Cardiac muscle cell (in vitro differentiated cells and primary cell): ENCODE results near the gene PNPLA7. TPM values are rescaled to one million over a fixed set of nuclear protein-coding genes. Genes with fewer than 3 reads are reported as not detected.
"Not testable (repeated sequence)": the region's sequence is repeated elsewhere in the genome, so short reads cannot be mapped to it uniquely, and the experiment has no call there.

ENCODE experiments used
- DNase-seq, 2 donors: peaks; one replicate each; pipeline versions ENCODE4 v3.0.0 to v3.0.0-alpha.2; 2010 to 2017; ENCODE audit warnings: low read depth in 1 of 2, low spot score in 1 of 2
- H3K27ac ChIP-seq: fragments of 200-600 bp; sonication (generic); 2 replicates; pipeline ENCODE4 v1.5.1; 2016
- H3K27me3 ChIP-seq: fragments of 200-600 bp; sonication (generic); 2 replicates; pipeline ENCODE4 v1.6.0; 2016; ENCODE audit warnings: control low read depth
- H3K36me3 ChIP-seq: fragments of 200-600 bp; sonication (generic); 2 replicates; pipeline ENCODE4 v1.5.1; 2016; ENCODE audit warnings: control low read depth
- H3K4me1 ChIP-seq: fragments of 200-600 bp; sonication (generic); 2 replicates; pipeline ENCODE4 v1.8.1; 2017; ENCODE audit warnings: low read depth, mild to moderate bottlenecking, mixed run types
- H3K4me3 ChIP-seq: fragments of 200-600 bp; sonication (generic); 2 replicates; pipeline ENCODE4 v1.5.1; 2016; ENCODE audit warnings: mild to moderate bottlenecking
- H3K9me3 ChIP-seq: fragments of 200-600 bp; sonication (generic); 2 replicates; pipeline ENCODE4 v1.5.1; 2017; ENCODE audit warnings: low read depth, mild to moderate bottlenecking, control low read depth
- CTCF ChIP-seq: IDR thresholded peaks from 2 replicates; pipeline ENCODE4 v1.5.1; 2012; ENCODE audit warnings: low read depth, mild to moderate bottlenecking, low read length
- polyA plus RNA-seq: library from polyadenylated mRNA; unstranded; fragments of >200 nt; fragmentation: Nextera tagmentation; extraction: Ambion mirVana; gene quantifications from 2 replicates; pipeline ENCODE4 v1.2.1, GENCODE V29; 2016
- total RNA-seq: library from RNA; depleted of rRNA; stranded (reverse); fragments of >200 nt; gene quantifications from 2 replicates; pipeline ENCODE4 v1.2.3, GENCODE V29; 2016

The PNPLA7 gene
- total and polyA plus RNA-seq, 2 experiments from 2014 or later = 1.4 to 3.6 TPM

- H3K4me3 ChIP-seq = no peak overlapping the region
- no peaks in the 10 kb centered on the region for H3K9me3 ChIP-seq
- peak overlapping the region; percentile 85 for H3K27ac ChIP-seq
- H3K36me3 ChIP-seq = peaks cover 12% of the 10 kb centered on the region
- no peak for DNase-seq
- H3K4me1 ChIP-seq = peaks cover 28% of the 10 kb centered on the region
- no peak for TF ChIP-seq CTCF
- no peaks in the 10 kb centered on the region for H3K27me3 ChIP-seq
These were observed 24.0 kb upstream of the PNPLA7 start for GRCh38 chr9:137574192-137574591.

- TF ChIP-seq CTCF = no peak
- Histone ChIP-seq H3K4me1 (peaks cover 4% of the 10 kb centered on the region), H3K27ac (no peak overlapping the region), H3K9me3 (no peaks in the 10 kb centered on the region), H3K36me3 (peaks cover 12% of the 10 kb centered on the region), H3K4me3 (no peak overlapping the region), H3K27me3 (no peaks in the 10 kb centered on the region)
- no peak for DNase-seq
These were observed 20.4 kb upstream of the PNPLA7 start for GRCh38 chr9:137570566-137570965.

- no peaks in the 10 kb centered on the region for H3K27me3 ChIP-seq
- no peak for DNase-seq
- peaks cover 12% of the 10 kb centered on the region for H3K36me3 ChIP-seq
- H3K27ac ChIP-seq = no peak overlapping the region
- no peak overlapping the region for H3K4me3 ChIP-seq
- TF ChIP-seq CTCF = no peak
- no peaks in the 10 kb centered on the region for H3K9me3 ChIP-seq
- H3K4me1 ChIP-seq = no peaks in the 10 kb centered on the region
These were observed 19.5 kb upstream of the PNPLA7 start for GRCh38 chr9:137569609-137570203.

- not testable (repeated sequence) for H3K4me1 ChIP-seq, H3K4me3 ChIP-seq, H3K9me3 ChIP-seq, DNase-seq, H3K27me3 ChIP-seq, H3K27ac ChIP-seq
- H3K36me3 ChIP-seq = peaks cover 17% of the 10 kb centered on the region
These were observed 18.2 kb upstream of the PNPLA7 start for GRCh38 chr9:137568445-137568844.

GRCh38 chr9:137564817-137565411 lies 14.7 kb upstream of the PNPLA7 start:
- H3K9me3 ChIP-seq = no peaks in the 10 kb centered on the region
- DNase-seq = no peak
- no peaks in the 10 kb centered on the region for H3K4me1 ChIP-seq
- no peak overlapping the region for H3K4me3 ChIP-seq
- H3K27ac ChIP-seq = no peak overlapping the region
- H3K27me3 ChIP-seq = no peaks in the 10 kb centered on the region
- peaks cover 6% of the 10 kb centered on the region for H3K36me3 ChIP-seq
- no peak for TF ChIP-seq CTCF

- Histone ChIP-seq H3K27ac (no peak overlapping the region), H3K9me3 (no peaks in the 10 kb centered on the region), H3K36me3 (peaks cover 6% of the 10 kb centered on the region), H3K27me3 (no peaks in the 10 kb centered on the region), H3K4me1 (no peaks in the 10 kb centered on the region), H3K4me3 (no peak overlapping the region)
- DNase-seq = no peak
- TF ChIP-seq CTCF = no peak
These were observed 13.9 kb upstream of the PNPLA7 start for GRCh38 chr9:137564134-137564533.
